ENCODE data around the gene ZNF326. TPM values are rescaled to one million over a fixed set of nuclear protein-coding genes. Genes with fewer than 3 reads are reported as not detected.

ZNF326 gene
- total and polyA plus RNA-seq, 2 of the 8 experiments (the other 6 are each of a cell fraction or from before 2014, with no cell fraction given) = 12.2 to 30.6 TPM

DNA sequence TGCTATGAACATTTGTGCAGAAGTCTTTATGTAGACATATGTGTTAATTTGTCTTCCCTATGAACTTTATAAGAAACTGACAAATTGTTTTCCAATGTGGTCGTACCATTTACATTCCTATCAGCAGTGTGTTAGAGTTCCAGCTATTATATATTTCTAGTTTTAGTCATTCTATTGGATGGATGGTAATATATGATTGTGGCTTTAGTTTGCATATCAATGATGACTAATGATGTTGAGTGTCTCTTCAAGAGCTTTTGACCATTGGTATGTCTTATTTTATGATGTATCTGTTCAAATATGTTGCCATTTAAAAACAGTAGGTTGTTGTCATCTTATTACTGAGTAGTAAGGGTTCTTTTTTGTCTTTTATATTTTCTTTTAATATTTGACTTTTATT is 16.2 kb upstream of the ZNF326 start (continued):
- TF ChIP-seq, protein P1, sequence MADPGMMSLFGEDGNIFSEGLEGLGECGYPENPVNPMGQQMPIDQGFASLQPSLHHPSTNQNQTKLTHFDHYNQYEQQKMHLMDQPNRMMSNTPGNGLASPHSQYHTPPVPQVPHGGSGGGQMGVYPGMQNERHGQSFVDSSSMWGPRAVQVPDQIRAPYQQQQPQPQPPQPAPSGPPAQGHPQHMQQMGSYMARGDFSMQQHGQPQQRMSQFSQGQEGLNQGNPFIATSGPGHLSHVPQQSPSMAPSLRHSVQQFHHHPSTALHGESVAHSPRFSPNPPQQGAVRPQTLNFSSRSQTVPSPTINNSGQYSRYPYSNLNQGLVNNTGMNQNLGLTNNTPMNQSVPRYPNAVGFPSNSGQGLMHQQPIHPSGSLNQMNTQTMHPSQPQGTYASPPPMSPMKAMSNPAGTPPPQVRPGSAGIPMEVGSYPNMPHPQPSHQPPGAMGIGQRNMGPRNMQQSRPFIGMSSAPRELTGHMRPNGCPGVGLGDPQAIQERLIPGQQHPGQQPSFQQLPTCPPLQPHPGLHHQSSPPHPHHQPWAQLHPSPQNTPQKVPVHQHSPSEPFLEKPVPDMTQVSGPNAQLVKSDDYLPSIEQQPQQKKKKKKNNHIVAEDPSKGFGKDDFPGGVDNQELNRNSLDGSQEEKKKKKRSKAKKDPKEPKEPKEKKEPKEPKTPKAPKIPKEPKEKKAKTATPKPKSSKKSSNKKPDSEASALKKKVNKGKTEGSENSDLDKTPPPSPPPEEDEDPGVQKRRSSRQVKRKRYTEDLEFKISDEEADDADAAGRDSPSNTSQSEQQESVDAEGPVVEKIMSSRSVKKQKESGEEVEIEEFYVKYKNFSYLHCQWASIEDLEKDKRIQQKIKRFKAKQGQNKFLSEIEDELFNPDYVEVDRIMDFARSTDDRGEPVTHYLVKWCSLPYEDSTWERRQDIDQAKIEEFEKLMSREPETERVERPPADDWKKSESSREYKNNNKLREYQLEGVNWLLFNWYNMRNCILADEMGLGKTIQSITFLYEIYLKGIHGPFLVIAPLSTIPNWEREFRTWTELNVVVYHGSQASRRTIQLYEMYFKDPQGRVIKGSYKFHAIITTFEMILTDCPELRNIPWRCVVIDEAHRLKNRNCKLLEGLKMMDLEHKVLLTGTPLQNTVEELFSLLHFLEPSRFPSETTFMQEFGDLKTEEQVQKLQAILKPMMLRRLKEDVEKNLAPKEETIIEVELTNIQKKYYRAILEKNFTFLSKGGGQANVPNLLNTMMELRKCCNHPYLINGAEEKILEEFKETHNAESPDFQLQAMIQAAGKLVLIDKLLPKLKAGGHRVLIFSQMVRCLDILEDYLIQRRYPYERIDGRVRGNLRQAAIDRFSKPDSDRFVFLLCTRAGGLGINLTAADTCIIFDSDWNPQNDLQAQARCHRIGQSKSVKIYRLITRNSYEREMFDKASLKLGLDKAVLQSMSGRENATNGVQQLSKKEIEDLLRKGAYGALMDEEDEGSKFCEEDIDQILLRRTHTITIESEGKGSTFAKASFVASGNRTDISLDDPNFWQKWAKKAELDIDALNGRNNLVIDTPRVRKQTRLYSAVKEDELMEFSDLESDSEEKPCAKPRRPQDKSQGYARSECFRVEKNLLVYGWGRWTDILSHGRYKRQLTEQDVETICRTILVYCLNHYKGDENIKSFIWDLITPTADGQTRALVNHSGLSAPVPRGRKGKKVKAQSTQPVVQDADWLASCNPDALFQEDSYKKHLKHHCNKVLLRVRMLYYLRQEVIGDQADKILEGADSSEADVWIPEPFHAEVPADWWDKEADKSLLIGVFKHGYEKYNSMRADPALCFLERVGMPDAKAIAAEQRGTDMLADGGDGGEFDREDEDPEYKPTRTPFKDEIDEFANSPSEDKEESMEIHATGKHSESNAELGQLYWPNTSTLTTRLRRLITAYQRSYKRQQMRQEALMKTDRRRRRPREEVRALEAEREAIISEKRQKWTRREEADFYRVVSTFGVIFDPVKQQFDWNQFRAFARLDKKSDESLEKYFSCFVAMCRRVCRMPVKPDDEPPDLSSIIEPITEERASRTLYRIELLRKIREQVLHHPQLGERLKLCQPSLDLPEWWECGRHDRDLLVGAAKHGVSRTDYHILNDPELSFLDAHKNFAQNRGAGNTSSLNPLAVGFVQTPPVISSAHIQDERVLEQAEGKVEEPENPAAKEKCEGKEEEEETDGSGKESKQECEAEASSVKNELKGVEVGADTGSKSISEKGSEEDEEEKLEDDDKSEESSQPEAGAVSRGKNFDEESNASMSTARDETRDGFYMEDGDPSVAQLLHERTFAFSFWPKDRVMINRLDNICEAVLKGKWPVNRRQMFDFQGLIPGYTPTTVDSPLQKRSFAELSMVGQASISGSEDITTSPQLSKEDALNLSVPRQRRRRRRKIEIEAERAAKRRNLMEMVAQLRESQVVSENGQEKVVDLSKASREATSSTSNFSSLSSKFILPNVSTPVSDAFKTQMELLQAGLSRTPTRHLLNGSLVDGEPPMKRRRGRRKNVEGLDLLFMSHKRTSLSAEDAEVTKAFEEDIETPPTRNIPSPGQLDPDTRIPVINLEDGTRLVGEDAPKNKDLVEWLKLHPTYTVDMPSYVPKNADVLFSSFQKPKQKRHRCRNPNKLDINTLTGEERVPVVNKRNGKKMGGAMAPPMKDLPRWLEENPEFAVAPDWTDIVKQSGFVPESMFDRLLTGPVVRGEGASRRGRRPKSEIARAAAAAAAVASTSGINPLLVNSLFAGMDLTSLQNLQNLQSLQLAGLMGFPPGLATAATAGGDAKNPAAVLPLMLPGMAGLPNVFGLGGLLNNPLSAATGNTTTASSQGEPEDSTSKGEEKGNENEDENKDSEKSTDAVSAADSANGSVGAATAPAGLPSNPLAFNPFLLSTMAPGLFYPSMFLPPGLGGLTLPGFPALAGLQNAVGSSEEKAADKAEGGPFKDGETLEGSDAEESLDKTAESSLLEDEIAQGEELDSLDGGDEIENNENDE (IDR thresholded peaks at IDR 0.05; ENCODE audit: insufficient replicate concordance, low read length) = no peak

All from H1 (cell line).